SK-N-SH (cell line): ENCODE data around the gene MLLT3.

ENCODE experiments used
- EP300 ChIP-seq, 2 experiments: IDR thresholded peaks; 2 replicates each; pipeline versions ENCODE4 v1.4.0 to v1.6.1; 2012; ENCODE audit warnings: borderline replicate concordance in 1 of 2, low read depth in 1 of 2, low read length in 1 of 2
- FOXM1 ChIP-seq: IDR thresholded peaks from 2 replicates; pipeline ENCODE4 v1.4.0; 2012; ENCODE audit warnings: low read depth, mild to moderate bottlenecking
- POLR2AphosphoS5 ChIP-seq: IDR thresholded peaks from 2 replicates; pipeline ENCODE4 v1.6.1; 2012; ENCODE audit warnings: low read depth, low read length
- RAD21 ChIP-seq: IDR thresholded peaks from 2 replicates; pipeline ENCODE4 v1.6.1; 2012; ENCODE audit warnings: mild to moderate bottlenecking, low read length
- YY1 ChIP-seq: IDR thresholded peaks from 2 replicates; pipeline ENCODE4 v1.4.0; 2012; ENCODE audit warnings: low read depth, mild to moderate bottlenecking
- TF ChIP-seq, protein P1 (sequence below): fragments of 200-600 bp; sonication (generic); IDR thresholded peaks from 2 replicates; pipeline ENCODE4 v1.6.1; 2017; ENCODE audit warnings: antibody characterized with exemption, mild to moderate bottlenecking, moderate library complexity
- TF ChIP-seq, protein P2 (sequence below): IDR thresholded peaks from 2 replicates; pipeline ENCODE4 v1.4.0; 2012; ENCODE audit warnings: low read depth, borderline replicate concordance

GRCh38 chr9:20526500-20527319, 95.6 kb downstream of the MLLT3 start:
- TF ChIP-seq, protein P1, sequence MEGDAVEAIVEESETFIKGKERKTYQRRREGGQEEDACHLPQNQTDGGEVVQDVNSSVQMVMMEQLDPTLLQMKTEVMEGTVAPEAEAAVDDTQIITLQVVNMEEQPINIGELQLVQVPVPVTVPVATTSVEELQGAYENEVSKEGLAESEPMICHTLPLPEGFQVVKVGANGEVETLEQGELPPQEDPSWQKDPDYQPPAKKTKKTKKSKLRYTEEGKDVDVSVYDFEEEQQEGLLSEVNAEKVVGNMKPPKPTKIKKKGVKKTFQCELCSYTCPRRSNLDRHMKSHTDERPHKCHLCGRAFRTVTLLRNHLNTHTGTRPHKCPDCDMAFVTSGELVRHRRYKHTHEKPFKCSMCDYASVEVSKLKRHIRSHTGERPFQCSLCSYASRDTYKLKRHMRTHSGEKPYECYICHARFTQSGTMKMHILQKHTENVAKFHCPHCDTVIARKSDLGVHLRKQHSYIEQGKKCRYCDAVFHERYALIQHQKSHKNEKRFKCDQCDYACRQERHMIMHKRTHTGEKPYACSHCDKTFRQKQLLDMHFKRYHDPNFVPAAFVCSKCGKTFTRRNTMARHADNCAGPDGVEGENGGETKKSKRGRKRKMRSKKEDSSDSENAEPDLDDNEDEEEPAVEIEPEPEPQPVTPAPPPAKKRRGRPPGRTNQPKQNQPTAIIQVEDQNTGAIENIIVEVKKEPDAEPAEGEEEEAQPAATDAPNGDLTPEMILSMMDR, result peak; percentile 25; the same call in 1 of the 2 replicates
- TF ChIP-seq YY1 (no peak), FOXM1 (no peak), EP300 (IDR thresholded peaks at IDR 0.05; ENCODE audit: borderline replicate concordance in 1 of 2, low read depth in 1 of 2, low read length in 1 of 2) (no peak), POLR2AphosphoS5 (no peak), RAD21 (no peak)
- TF ChIP-seq, protein P2, sequence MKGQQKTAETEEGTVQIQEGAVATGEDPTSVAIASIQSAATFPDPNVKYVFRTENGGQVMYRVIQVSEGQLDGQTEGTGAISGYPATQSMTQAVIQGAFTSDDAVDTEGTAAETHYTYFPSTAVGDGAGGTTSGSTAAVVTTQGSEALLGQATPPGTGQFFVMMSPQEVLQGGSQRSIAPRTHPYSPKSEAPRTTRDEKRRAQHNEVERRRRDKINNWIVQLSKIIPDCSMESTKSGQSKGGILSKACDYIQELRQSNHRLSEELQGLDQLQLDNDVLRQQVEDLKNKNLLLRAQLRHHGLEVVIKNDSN, result no peak
